Ramos (cell line): ENCODE results near the gene GABRD.

Experiments
- in situ Hi-C: fragments of 300-500 bp; cut with MboI; formaldehyde crosslinking; loops from one replicate; pipeline ENCODE4 v1.14.3; 2022; ENCODE audit warnings: low sequenced_read_pairs; ENCODE audit not compliant: unreplicated experiment

GABRD gene

DNA sequence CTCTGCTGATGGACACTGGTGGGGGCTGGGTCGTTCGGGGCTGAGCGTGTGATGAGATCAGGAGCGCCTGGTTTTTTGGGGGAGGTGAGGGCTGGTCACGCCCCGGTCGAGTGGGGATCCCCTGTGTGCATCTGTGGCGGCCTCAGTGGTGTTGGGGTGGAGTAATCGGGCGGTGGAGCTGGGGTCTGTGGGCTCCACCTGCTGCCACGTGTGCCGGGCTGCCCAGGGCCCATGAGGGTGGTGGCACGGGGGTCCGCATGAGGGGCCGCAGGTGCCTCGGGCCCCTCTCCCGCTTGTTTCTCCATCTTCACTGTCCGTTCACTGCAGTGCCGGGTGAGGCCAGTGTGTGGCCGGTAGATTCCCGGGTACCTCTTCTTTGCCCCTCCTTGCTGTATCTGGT, 48.2 kb downstream of the GABRD start:
- in situ Hi-C loops, result no loop called here

DNA sequence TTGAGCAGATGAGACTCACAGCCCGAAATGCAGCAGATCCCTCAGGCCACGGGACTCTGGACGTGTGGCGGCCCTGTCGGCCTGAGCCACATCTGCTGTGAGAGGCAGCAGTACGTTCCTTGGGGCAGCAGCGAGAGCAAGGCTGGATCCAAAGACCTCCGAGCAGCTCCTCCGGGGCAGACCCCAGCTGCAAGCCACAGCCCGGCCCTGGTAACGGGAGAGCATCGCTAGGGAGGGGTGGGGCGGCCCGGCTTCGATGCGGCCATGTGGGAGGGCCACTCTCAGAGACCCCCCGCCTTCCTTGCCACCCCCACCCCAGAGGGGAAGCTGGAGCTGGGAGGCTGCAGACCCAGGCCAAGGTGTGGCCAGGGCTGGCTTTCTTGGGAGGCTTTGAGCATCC, 48.8 kb downstream of the GABRD start:
- in situ Hi-C loops, result no loop called here

DNA sequence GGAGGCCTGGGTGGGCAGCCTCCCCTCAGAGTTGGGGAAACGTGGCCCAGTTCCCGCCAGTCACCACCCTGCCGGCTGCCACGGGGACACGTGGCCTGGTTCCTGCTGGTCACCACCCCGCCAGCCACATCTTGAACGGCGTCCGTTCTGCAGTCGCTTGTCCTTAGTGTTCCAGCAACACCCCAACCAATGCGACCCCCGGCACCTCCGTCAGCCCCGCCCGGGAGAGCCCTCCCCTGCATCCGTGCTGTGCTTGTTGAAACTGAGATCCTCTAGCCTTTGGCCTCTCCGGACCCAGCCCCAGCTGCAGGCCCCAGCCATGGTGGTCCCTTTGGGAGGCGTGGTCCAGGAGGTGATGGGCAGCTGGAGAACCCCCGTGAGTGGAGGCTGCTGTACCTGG, 49.8 kb downstream of the GABRD start:
- in situ Hi-C loops, result no loop called here

GRCh38 chr1:2070016-2070415, 50.9 kb downstream of the GABRD start:
- in situ Hi-C loops, result no loop called here

DNA sequence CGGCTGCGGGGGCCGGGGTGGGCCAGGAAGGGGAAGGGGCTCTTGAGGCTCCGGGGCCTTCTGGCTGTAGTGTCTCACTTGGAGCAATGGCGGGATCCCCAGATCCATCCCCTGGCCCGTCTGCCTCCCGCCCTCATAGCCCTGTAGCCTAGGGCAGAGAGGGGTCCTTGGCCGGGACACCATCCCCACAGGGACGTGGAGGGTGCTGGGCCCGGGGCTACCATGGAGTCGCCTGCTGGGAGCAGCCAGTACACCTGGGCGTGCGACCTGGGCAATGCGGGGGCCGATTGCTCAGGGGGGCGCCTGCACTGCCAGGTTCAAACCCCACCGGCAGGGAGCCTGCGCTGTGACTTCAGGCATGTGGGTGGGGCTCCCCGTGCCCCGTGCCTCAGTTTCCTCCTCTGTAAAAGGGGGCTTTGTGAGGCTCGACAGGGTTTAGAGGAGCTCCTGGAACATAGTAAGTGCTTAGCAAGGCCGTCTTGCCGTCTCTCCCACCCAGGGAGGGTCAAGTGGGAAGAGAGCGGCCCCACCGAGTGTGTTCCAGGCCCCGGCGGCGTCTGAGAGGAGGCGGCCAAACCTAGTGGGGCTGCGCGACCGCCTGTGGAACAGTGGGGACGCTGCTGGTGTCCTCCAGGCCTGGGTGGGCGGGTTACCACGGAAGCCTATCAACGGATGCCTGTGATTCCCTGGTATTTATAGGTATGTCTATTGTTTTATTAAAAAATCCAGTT, 51.8 kb downstream of the GABRD start:
- in situ Hi-C loops, result no loop called here

DNA sequence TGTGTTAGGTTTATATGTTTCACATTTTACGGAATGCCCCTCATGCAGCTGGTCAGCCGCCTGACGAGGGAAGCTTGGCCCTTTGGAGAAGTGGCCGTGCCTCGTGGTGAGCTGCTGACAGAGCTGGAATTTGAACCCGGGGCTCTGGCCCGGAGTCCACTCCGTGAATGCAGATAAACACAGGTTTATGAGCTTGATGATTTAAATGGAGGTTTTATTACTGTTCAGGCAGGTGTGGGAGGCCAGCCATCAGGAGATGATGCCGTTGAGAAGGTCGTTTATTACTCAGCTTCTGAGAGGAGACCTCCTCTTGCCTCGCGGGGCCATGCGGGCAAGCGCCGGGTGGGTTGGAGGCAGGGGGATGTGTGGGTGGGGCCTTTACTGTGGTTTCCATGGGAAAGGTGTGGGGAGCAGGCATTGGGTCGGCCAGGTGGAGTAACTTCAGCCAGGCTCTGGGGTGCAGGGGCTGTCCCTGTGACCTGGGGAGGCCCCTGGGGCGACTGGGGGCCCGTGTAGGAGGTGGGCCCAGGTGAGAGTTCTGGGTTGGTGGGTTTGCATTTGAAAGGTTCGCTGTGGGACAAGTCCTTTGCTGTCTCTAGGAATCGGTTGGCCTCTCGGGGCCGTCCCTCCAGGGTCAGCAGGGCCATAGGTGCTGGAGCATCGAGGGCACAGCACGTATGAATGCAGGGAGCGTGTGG, 53.1 kb downstream of the GABRD start:
- in situ Hi-C loops, result no loop called here

DNA sequence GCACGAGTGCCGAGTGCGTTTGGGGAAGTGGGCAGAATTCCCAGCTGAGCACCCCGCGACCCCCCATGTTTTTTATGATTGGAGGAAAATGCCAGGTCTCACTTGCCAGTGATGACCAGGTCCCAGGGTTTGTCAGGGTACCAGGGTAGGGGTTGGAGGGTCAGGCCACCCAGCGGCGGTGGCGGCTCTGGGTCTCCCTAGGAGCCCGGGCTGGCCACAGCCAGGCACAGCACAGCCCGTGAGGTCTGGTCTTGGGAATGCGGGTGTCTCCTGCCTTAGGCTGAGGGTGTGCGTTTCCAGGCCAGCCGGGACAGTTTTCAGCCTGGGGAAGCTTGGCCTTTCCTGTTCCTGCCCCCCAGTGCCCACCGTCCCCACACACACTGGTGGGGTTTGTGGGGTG, 53.7 kb downstream of the GABRD start:
- in situ Hi-C loops, result no loop called here

- in situ Hi-C loops, result no loop called here
These were observed 54.5 kb downstream of the GABRD start for GRCh38 chr1:2073382-2074230.

DNA sequence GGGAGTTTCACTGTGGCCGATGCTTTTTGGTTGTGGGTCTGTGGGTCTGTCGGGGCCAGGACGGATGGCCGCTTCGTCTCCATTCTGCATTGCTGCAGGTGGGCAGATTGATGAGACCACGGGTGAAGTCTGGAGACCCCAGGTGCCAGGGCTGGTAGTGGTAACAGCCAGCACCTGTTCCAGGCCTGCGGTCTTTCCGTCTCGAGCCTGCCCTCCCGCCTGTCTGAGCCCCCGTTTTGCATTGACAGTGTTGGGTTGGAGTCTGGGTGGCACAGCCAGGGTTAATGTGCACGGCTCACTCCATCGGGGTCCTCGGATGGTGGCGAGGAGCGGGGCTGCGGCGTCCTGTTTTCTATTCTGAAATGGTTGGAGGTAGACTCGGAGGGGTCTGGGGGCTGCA, 55.3 kb downstream of the GABRD start:
- in situ Hi-C loops, result no loop called here

DNA sequence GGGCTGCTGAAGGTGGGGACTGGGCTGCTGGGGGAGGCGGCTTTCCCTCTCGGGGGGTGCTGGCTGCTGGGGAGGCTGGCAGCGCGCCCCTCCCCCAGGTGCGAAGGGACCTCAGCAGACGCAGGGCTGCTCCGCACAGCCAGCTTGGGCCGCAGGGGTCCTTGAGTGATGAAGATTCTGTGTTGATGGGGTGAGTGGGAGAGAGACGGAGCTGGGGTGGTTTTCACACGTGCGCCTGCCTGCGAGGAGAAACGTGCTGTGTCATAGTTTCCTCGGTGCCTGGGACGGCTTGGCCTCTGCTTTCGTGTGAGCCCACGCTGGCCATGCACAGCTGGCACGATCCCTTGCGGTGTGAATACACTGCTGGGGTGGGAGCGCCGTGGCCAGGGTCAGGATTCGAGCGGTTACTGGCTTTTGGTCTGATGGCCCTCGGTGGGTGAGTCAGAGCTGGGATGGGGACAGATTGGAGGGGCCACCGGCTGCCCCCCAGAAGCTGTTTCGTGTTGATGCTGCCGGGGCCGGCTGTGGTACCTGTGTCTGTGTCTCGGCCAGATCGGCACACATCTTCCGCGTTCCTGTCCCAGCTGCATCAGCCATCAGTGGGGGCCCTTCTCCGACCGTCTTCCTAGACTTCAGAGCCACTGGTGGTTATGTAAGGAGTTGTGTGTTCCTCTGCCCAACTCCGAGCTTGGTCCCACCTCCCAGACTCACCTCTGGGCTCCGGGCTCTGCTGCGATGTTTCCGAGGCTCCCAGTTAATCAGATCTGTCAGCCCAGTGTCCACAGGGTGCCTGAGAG, 56.0 kb downstream of the GABRD start:
- in situ Hi-C loops, result no loop called here

DNA sequence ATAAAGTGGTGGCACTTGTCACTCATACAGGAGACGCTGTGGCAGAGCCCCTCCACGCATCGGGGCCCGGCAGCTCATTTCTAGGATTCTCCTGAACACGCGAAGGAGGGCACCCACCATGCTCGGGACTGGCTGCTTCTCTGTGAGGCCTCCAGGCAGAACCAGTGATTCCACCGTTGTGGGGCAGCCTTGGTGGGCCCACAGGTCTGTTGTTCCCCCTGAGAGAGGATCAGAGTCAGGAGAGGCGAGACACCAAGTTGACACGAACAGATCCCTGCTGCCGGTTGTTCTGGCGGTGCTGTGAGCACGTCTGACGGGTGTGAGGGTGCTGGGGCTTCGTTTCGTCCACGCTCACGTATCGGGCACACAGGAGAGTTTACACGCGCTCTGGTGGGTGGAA, 57.7 kb downstream of the GABRD start:
- in situ Hi-C loops, result no loop called here

DNA sequence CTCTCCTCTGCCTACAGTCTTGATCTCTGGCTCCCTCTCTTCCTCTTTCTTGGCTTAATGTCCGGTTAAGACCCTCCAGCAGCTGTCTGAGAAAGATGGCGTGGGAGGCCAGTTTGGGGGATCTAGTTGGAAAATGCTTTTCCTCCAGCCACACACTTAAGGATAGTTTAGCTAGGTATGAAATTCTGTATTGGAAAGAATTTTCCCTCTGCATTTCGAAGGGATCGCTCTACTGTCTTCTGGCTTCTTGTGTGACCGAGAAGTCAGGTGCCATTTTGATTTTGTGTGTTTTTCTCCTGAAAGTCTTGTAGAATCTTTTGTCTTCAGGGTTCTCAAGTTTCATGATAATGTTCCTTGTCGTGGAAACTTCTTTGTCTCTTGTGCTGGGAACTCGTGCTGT, 59.0 kb downstream of the GABRD start:
- in situ Hi-C loops, result no loop called here

GRCh38 chr1:2079396-2080085, 60.4 kb downstream of the GABRD start:
- in situ Hi-C loops, result no loop called here

- in situ Hi-C loops, result no loop called here
These were observed 61.0 kb downstream of the GABRD start for GRCh38 chr1:2080140-2080539.
